Mesenteric fat pad (tissue), 1 donor: Measurements from ENCODE around the gene STXBP5L. TPM values are rescaled to one million over a fixed set of nuclear protein-coding genes. Genes with fewer than 3 reads are reported as not detected.
"Not testable (repeated sequence)": the region's sequence is repeated elsewhere in the genome, so short reads cannot be mapped to it uniquely, and the experiment has no call there.

Experiments used
- DNase-seq: peaks from one replicate; pipeline ENCODE4 v3.0.0-alpha.2; 2020; ENCODE audit warnings: low spot score
- total RNA-seq: library from RNA; stranded (reverse); fragmentation: NEBNext Ultra II Directional; extraction: Animal tissue kit (Norgen Biotek cat#: 25700); gene quantifications from one replicate; pipeline ENCODE4 v1.2.1, GENCODE V29; 2021
- donor health status: DM: yes; HTN: yes; CAD: no.

The STXBP5L gene
- total RNA-seq, 1 donor from 2014 or later: not detected

DNA sequence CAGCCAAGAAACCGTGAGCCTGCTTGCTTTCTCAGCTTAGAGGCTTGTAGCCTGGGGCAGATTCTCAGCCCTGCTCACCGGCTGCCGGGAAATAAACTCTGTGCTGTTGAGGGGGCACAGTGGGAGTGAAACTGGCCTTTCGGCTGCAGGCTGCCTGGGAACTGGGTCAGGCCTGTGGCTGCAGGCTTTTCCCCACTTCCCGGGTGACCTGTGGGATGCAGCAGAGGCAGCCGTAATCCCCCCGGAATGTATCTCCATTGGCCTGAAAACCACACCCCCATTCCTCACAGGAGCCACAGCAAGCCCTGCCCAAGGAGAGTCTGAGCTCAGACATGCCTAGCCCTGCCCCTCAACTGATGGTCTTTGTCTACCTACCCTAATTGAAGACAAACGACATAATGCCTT, 110.9 kb downstream of the STXBP5L start:
- DNase-seq: peak; percentile 80

DNA sequence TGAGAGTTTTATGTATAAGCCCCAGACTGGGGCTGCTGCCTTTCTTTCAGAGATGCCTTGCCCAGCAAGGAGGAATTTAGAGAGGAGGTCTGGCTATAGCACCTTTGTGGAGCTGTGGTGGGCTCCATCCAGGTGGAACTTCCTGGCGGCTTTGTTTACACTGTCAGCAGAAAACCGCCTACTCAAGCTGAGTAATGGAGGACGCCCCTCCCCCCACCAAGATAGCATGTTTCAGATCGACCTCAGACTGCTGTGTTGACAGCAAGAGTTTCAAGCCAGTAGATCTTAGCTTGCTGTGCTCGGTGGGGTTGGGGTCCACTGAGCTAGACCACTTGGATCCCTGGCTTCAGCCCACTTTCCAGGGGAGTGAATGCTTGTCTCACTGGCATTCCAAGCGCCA, 155.6 kb downstream of the STXBP5L start:
- no peak for DNase-seq

DNA sequence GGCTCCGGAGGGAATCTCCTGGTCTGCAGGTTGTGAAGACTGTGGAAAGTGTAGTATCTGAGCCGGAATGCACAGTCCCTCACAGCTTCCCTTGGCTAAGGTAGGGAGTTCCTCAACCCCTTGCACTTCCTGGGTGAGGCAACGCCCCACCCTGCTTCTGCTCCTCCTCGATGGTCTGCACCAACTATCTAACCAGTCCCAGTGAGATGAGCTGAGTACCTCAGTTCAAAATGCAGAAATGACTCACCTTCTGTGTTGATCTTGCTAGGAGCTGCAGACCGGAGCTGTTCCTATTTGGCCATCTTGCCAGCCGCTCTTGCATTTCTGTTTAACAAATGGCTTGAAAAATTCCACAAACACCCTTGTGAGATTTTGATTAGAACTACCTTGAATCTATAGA, 156.1 kb downstream of the STXBP5L start:
- DNase-seq: no peak

DNA sequence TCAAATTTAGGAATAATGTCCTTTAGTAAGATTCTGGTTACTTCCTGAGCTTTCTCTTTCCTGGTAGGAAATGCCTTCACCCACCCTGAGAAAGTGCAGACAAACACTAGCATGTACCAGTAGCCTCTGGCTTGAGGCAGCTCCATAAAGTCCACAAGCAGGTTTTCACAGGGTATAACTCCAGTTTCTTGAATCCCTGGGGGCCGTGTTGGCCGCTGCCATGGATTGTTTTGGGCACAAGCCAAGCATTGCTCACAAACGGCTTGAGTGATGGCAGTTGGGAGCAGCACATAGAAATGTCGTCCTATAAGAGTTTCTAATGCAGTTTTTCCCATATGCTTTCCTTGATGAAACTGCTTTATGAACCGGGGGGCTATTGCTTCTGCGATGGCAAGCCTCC, 164.1 kb downstream of the STXBP5L start:
- no peak for DNase-seq

DNA sequence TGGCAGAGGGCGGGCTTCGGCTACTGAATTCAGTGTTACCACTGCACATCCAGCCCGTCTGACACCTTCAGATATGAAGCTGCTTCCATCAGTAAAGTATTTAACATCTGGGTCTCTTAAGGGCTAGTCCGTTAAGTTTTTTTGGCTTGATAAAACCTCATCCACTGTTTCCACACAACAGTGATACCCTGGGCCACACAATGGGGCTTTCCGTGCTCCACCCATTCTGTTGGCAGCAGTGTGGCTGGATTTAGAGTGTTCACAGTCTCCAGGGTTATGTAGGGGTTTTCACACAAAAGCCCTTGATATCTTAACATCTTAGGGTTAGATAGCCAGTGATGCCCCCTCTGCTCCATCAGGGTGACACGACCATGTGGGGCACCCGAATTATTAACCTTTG, 165.0 kb downstream of the STXBP5L start:
- no peak for DNase-seq

DNA sequence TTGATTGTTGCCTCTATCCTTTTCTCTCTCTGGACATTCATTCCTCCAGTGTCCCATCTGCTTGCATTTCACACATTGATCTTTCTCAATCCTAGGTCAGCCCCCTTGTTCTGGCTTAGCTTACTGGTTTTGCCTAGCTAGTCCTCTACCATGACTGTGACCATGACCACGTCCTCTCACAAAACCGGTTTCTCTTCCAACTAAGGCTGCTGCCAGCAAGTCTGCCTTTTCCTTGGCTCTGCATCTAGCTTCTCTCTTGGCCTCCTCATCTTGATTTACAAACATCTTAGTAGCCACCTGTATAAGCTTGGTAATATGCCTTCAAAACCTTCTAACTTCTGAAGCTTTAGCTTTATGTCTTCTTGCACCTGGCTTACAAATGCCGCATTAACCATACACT, 167.2 kb downstream of the STXBP5L start:
- DNase-seq: no peak

DNA sequence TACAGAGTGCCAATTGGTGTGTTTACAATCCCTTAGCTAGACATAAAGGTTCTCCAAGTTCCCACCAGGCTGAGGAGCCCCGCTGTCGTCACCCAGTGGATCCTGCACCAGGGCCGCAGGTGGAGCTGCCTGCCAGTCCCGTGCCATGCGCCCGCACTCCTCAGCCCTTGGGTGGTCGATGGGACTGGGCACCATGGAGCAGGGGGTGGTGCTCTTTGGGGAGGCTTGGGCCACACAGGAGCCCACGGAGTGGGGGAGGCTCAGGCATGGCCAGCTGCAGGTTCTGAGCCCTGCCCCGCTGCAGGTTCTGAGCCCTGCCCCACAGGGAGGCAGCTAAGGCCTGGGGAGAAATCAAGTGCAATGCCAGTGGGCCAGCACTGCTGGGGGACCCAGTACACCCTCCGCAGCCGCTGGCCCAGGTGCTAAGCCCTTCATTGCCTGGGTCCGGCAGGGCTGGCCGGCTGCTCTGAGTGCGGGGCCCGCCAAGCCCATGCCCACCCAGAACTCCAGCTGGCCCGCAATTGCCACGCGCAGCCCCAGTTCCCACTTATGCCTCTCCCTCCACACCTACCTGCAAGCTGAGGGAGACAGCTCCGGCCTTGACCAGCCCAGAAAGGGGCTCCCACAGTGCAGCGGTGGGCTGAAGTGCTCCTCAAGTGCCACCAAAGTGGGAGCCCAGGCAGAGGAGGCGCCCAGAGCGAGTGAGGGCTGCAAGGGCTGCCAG, 170.5 kb downstream of the STXBP5L start:
- not testable (repeated sequence) for DNase-seq

DNA sequence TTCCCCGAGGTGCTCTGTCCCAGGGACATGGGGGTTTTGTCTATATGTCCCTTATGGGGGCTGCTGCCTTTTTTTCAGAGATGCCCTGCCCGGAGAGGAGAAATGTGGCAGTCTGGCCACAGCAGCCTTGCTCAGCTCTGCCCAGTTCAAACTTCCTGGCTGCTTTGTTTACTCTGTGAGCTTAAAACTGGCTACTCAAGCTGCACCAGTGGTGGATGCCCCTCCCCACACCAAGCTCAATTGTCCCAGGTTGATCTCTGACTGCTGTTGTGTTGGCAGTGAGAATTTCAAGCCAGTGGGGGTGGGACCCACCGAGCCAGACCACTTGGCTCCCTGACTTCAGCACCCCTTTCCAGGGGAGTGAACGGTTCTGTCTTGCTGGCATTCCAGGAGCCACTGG, 188.9 kb downstream of the STXBP5L start:
- DNase-seq: no peak

DNA sequence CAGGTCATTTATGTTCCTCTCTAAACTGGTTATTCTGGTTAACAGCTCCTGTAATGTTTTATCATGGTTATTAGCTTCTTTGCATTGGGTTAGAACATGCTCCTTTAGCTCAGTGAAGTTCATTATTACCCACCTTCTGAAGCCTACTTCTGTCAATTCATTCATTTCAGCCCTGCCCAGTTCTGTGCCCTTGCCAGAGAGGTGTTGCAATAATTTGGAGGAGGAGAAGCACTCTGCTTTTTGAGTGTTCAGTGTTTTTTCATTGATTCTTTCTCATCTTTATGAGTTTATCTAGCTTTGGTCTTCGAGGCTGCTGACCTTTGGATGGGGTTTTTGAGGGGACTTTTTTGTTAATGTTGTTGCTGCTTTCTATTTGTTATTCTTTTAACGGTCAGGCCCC, 203.1 kb downstream of the STXBP5L start:
- DNase-seq: not testable (repeated sequence)

DNA sequence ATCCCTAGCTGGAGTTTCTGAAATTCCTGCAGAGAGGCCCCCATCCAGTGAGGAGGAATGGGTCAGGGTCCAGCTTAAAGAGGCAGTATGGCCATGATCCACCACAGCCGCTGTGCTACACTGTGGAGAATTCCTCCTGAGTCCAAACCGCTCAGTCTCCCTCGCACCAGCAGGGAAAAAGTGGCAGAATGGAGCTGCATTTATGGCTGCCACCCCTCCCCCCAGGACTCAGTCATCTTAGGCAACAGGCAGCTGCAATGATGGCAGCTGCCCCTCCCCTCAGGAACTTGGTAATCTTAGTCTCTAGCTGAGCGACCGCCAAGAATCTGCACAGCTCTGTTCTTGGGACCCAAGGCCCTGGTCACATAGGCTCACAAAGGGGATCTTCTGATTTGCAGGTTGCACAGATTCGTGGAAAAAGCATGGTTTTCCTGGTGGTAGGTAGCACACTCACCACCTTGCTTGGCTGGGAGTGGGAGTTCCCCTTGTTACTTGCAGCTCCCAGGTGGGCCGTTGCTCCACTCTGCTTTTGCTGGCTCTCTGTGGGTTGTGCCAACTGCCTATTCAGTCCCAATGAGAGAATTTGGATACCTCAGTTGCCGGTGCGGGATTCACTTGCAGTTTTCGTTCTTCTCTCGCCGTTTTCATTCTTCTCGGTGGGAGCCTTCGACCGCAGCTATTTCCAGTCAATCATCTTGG, 204.1 kb downstream of the STXBP5L start:
- peak; percentile 65 for DNase-seq

DNA sequence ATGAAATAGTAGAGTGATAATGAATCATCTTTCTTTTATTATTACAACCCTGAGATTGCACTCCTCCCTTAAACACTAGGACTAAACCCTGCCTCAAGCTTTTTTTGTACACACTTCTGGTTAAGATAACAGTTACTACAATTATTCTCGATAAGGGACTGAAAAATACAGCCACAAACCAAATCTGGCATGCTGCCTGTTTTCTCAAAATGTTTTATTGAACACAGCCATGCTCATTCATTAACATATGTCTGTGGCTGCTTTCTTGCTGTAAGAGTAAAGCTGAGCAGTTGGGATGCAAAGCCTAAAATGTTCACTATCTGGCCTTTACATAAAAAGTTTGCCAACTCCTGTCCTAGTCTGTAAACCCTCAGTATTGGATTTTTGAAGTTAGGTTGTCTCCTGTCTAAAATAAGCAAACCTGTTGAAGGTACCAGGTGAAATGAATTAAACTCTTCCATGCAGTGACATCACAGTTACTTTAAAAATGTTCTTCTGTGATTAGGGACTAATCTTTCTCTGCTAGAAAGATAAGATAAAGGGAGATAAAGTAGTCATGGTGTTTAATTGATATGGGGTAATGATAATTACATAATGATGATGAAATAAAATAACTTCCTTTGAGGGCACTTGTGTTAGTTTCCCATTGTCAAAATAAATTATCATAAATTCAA, 218.2 kb downstream of the STXBP5L start:
- no peak for DNase-seq

DNA sequence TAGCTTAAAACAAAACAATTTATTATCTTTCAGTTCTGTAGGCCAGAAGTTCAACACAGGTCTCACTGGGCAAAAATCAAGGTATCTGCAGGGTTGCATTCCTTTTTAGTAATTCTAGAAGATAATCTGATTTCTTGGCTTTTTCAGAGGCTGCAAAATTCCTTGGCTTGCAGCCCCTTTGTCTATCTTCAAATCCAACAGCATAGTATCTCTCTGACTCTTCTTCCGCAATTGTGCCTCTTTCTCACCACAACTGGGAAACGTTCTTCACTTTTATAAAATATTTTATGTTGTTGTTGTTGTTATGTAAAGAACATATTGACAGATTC, 218.7 kb downstream of the STXBP5L start:
- no peak for DNase-seq

DNA sequence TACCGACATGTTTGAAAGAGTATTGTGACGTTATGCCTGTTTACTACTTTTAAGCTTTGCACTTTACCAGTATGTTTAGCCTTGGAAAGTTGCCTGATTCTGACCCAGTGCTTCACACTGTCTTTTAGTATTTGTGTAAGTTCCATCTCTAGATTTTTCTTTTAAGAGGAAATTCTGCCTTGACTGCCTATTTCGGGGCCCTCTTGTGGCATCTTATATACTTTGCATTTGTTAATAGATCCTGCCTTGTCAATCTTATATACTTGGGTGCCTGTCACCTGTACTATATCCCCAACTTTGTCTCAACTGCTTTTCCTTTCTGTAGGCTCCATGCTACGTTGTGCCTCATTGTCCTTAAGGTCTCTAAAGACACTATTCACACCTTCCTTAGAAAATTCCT, 244.6 kb downstream of the STXBP5L start:
- DNase-seq: no peak

DNA sequence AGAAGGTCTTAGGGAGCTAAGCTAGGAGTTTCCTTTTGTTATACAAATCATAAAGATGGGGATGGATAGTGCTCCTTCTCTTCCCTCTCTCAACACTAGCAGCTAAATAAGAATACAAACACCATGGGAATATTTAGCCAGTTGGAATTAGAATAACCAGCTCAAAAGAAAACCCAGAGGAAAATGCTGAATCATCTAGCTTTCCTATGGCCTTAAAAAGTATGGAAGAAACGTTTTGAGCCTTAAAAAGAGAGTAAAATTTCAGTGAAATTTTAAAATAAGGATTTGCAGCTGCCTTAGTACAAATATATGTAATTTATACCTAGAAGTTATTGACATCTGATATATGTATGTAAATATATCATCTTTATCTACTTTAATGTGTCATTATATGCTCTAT, 245.8 kb downstream of the STXBP5L start:
- no peak for DNase-seq

DNA sequence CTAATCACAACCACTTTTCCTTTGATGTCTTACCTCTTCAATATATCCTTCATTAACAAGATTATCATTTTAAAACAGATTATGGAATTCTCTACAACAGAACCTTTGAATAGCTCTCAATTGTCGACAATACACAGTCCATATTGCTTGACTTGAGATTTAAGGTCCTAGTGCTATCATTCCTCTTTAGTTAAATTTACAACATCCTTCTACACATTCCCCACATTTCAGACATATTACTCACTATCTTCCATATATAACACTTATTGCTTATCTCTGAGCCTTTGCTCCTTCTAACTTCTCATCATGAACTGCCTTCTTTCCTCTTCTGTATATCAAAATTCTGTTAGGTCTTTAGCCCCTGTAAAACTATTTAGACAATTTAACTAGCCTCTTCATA, 247.0 kb downstream of the STXBP5L start:
- DNase-seq: no peak

DNA sequence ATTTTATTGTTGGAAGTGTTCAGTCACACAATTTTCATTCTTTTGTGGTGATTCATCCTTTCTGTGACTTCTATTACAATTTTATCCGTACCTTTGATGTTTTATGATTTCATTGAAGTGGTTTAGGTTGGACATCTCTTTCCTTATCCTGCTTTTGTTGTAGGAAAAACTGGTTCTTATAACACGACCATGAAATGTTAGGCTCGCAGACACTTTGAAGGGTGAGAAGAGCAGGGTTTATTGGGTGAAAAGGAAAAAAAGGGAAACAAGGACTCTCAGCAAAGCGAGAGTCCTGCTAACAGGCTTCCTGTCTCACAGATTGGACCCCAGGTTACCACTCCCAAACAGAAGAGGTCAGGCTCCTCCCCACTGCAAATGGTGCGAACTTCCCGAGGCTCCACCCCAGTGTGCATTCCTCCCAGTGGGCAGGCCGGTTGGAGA, 257.4 kb downstream of the STXBP5L start:
- DNase-seq: no peak

DNA sequence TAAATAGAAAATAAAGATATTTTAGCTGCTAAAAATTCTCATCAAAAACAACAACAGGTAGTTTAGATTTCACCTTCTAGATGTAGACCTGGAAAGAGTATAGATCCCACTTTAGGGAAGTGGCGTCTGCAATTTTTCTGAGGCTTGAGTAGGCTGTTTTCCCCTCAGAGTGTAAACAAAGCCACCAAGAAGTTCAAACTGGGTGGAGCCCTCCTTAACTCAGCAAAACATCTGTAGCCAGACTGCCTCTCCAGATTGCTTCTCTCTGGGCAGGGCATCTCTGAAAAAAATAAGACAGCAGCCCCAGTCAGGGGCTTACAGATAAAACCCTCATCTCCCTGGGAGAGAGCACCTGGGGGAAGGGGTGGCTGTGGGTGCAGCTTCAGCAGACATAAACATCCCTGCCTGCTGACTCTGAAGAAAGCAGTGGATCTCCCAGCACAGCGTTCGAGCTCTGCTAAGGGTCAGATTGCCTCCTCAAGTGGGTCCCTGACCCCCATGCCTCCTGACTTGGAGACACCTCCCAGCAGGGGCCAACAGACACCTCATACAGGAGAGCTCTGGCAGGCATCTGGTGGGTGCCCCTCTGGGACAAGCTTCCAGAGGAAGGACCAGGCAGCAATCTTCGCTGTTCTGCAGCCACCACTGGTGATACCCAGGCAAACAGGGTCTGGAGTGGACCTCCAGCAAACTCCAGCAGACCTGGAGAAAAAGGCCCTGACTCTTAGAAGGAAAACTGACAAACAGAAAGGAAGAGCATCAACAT, 259.6 kb downstream of the STXBP5L start:
- no peak for DNase-seq

DNA sequence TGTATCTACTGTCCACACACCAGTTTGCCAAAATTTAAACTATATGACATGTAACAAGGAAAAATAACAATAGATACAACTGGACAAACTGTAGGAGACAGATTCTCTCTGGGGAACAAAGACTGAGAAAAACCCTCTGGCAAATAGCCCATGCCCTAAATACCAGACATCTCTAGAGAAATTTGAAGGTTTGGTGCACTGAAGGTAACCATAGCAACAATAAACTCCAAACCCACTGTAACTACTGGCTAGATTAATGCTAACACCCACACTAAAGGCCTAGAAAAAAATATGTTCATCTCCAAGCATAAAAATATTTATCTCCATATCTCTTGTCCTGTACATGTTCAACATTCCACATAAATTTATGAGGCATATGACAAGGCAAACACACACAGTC, 267.1 kb downstream of the STXBP5L start:
- DNase-seq: no peak

DNA sequence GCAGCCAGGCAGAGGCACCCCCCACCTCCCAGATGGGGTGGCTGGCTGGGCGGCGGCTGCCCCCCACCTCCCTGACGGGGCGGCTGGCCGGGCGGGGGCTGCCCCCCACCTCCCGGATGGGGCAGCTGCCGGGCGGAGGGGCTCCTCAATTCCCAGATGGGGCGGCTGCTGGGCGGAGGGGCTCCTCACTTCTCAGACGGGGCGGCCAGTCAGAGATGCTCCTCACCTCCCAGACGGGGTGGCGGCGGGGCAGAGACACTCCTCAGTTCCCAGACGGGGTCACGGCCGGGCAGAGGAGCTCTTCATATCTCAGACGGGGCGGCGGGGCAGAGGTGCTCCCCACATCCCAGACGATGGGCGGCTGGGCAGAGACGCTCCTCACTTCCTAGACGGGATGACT, 282.6 kb downstream of the STXBP5L start:
- DNase-seq: not testable (repeated sequence)

DNA sequence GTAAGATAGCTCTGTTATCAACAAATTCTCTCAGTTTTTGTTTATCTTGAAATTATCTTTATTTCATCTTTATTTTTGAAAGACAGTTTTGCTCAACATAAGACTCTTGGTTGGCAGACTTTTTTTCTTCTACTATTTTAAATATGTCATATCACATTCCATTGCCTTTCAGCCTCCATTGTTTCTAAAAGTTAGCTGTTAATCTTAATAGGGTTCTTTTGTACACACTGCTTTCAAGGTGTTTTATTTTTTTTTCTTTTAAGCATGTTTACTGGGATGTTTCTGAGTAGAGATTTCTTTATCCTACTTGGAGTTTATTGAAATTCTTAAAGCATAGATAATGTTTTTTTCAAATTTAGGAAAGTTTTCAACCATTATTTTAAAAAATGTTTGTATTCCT, 294.6 kb downstream of the STXBP5L start:
- no peak for DNase-seq

DNA sequence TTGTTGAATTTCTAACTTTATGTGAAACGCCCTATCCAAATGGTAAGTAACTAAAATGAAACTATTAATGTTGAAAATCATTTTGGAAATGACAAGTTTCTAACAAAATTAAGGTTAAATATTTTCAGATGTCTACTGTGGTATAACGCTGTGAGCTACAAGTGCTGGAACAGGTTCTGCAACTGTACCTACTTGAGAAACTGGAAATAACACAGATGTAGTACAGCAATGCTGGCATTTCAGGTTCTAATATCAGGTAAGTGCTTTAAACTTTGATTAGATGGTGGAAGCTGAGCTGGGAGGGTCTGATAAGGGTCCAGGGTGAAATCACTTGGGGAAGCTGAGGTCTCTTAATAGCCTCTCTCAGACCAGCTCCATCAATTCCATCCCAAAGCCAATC, 315.1 kb downstream of the STXBP5L start:
- DNase-seq: no peak

DNA sequence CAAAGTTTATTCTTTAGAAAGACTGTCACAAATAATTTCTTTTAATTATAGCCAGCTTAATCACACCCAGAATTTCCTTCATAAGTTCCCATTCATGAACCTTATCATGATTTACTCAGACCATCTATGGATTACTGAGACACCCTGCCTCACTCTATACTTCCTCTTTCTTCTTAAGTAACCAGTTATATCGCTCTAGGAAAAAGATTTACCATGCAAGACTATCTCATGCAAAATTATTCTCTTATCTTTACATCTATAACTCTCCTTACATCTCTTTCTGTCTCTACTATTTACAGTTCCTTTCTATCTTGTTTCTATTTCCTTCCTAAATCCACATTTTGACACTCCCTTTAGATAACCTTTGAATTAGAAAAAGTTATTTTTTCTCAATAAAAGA, 321.0 kb downstream of the STXBP5L start:
- no peak for DNase-seq
